HepG2 (cell line): Measurements from ENCODE around the gene OBSL1. TPM values are rescaled to one million over a fixed set of nuclear protein-coding genes. Genes with fewer than 3 reads are reported as not detected.
A peak's percentile ranks its signal among the peaks of the same experiment; 100 is the strongest.

ENCODE experiments used
- ATAC-seq: fragments of 200-7000 bp; cut with Tn5 transposase; 3 replicates; pipeline ENCODE4 v1.9.1; 2020; ENCODE audit warnings: mild to moderate bottlenecking, moderate library complexity
- BruUV-seq: library from RNA; stranded (reverse); fragments of 400-500 nt; replicated peaks from 2 replicates; lab custom pipeline; 2021; lab: Mats Ljungman, UMichigan
- CTCF ChIA-PET: fragments of 300-600 bp; formaldehyde crosslinking; extraction: SDS; loops from one replicate; lab custom pipeline; 2021; ENCODE audit warnings: low total read pairs, inconsistent platforms, low intra/inter-chr PET ratio; lab: Yijun Ruan, JAX
- POLR2A ChIA-PET: fragments of 350-600 bp; sonication (Branson Sonifier 250); formaldehyde crosslinking; loops from one replicate; lab custom pipeline; 2020; ENCODE audit warnings: antibody characterized with exemption, inconsistent platforms; lab: Yijun Ruan, JAX
- DNase-seq: peaks from one replicate; pipeline ENCODE4 v3.0.0-alpha.2; 2015; ENCODE audit warnings: low spot score
- FAIRE-seq: peaks from 3 replicates; lab custom pipeline; 2011; peaks lifted over from hg19 to GRCh38; lab: Jason Lieb, UNC
- H2AFZ ChIP-seq: one replicate; pipeline ENCODE4 v1.6.1; 2011; ENCODE audit warnings: low read length, inconsistent platforms
- H3K27ac ChIP-seq: fragments of 300-600 bp; 3 replicates; pipeline ENCODE4 v1.8.0; 2011; ENCODE audit warnings: mixed run types, mild to moderate bottlenecking, mixed read lengths, low read length, inconsistent platforms; ENCODE audit not compliant: insufficient read depth; ENCODE audit errors: extremely low read length
- H3K27me3 ChIP-seq, 2 experiments: fragments of 200-600 bp in 1 of 2; 2 replicates in 1 of 2; 3 replicates in 1 of 2; pipeline versions ENCODE4 v1.6.0 to v1.8.0; 2011; ENCODE audit warnings: low read length in 2 of 2, mild to moderate bottlenecking in 2 of 2, moderate library complexity in 2 of 2, inconsistent platforms in 1 of 2; ENCODE audit not compliant: insufficient read depth in 2 of 2, control insufficient read depth in 1 of 2
- H3K36me3 ChIP-seq, 2 experiments: fragments of 200-600 bp in 1 of 2; replicated peaks in 1 of 2; 2 replicates in 1 of 2; 3 replicates in 1 of 2; pipeline versions ENCODE4 v1.5.1 to v1.8.0; 2011; ENCODE audit warnings: low read length in 2 of 2, inconsistent platforms in 1 of 2; ENCODE audit not compliant: insufficient read depth in 2 of 2, control insufficient read depth in 1 of 2
- H3K4me1 ChIP-seq: 2 replicates; pipeline ENCODE4 v1.5.1; 2012; ENCODE audit warnings: low read length, inconsistent platforms; ENCODE audit not compliant: insufficient read depth
- H3K4me2 ChIP-seq: 2 replicates; pipeline ENCODE4 v1.6.0; 2011; ENCODE audit warnings: low read depth, low read length, inconsistent platforms
- H3K4me3 ChIP-seq, 3 experiments: fragments of 200-600 bp in 1 of 3; sonication (generic), shearing (Covaris generic) in 1 of 3; replicated peaks in 1 of 3; 2 replicates each; pipeline ENCODE4 v1.5.1; 2011 to 2016; ENCODE audit warnings: low read length in 3 of 3, inconsistent platforms in 2 of 3, low read depth in 2 of 3, mild to moderate bottlenecking in 2 of 3, control low read depth in 1 of 3, mixed read lengths in 1 of 3; ENCODE audit not compliant: insufficient read depth in 1 of 3
- H3K79me2 ChIP-seq: one replicate; pipeline ENCODE4 v1.6.1; 2011; ENCODE audit warnings: low read length, inconsistent platforms; ENCODE audit not compliant: insufficient read depth
- H3K9ac ChIP-seq: 2 replicates; pipeline ENCODE4 v1.6.0; 2011; ENCODE audit warnings: mild to moderate bottlenecking, low read depth, low read length, inconsistent platforms; ENCODE audit not compliant: insufficient read depth
- H3K9me3 ChIP-seq: 2 replicates; pipeline ENCODE4 v1.5.1; 2012; ENCODE audit warnings: mild to moderate bottlenecking, low read length
- H4K20me1 ChIP-seq: 2 replicates; pipeline ENCODE4 v1.6.0; 2011; ENCODE audit warnings: inconsistent platforms, mild to moderate bottlenecking, low read length, moderate library complexity; ENCODE audit not compliant: insufficient read depth
- CTCF ChIP-seq: sonication (generic); formaldehyde crosslinking; IDR thresholded peaks from 2 replicates; pipeline ENCODE4 v1.5.0; 2020; ENCODE audit warnings: mild to moderate bottlenecking, missing genetic modification reagents, moderate library complexity
- EZH2 ChIP-seq: conservative IDR thresholded peaks from 2 replicates; pipeline ENCODE4 v1.6.1; 2012; ENCODE audit warnings: mild to moderate bottlenecking, low read depth, low read length, moderate library complexity
- FIP1L1 ChIP-seq: fragments of 200-400 bp; formaldehyde crosslinking; IDR thresholded peaks from 2 replicates; pipeline ENCODE4 v1.6.1; 2018; ENCODE audit warnings: low read depth, mild to moderate bottlenecking, low read length, moderate library complexity, borderline replicate concordance; ENCODE audit not compliant: insufficient read depth
- FOSL2 ChIP-seq: sonication (generic); formaldehyde crosslinking; IDR thresholded peaks from 2 replicates; pipeline ENCODE4 v1.4.0; 2020; ENCODE audit warnings: missing genetic modification reagents
- KLF11 ChIP-seq: IDR thresholded peaks from 2 replicates; pipeline ENCODE4 v1.6.1; 2016; ENCODE audit warnings: missing compliant biosample characterization
- ZNF616 ChIP-seq: sonication (generic); formaldehyde crosslinking; IDR thresholded peaks from 2 replicates; pipeline ENCODE4 v1.5.0; 2020; ENCODE audit warnings: low read depth, mild to moderate bottlenecking, missing genetic modification reagents
- WGBS: methylation state at CpG from one replicate; pipeline ENCODE4 v1.1.6; 2017; ENCODE audit warnings: low lambda C conversion rate; 5-methylcytosine and 5-hydroxymethylcytosine counted together
- in situ Hi-C: cut with HindIII; loops from 2 replicates; pipeline ENCODE4 v1.10.0; 2017; ENCODE audit warnings: low pct_unique_long_range_greater_than_20kb; ENCODE audit not compliant: extremely low pct_ligation_motif_present
- intact Hi-C: fragments of 100-400 bp; cut with micrococcal nuclease; formaldehyde crosslinking; loops from one replicate; pipeline ENCODE4 v1.10.0; 2022; ENCODE audit not compliant: unreplicated experiment
- polyA plus RNA-seq, 8 experiments: library from polyadenylated mRNA; depleted of rRNA in 3 of 8; stranded (reverse) in 7 of 8; unstranded in 1 of 8; fragments of >200 nt; fragmentation: Illumina TruSeq in 4 of 8; extraction: Trizol in 4 of 8; gene quantifications; 2 replicates each; pipeline versions ENCODE4 v1.2.1 to v1.2.3, GENCODE V29; 2011 to 2016; ENCODE audit warnings: low read depth in 4 of 8, missing spikeins in 1 of 8, mixed read lengths in 1 of 8; ENCODE audit not compliant: insufficient read depth in 1 of 8
- total RNA-seq, 5 experiments: library from RNA; depleted of rRNA; stranded (reverse); fragments of >200 nt; fragmentation: Illumina TruSeq; extraction: Trizol; gene quantifications; 2 replicates each; pipeline ENCODE4 v1.2.3, GENCODE V29; 2016; ENCODE audit warnings: low read depth in 1 of 5

The OBSL1 gene
- total and polyA plus RNA-seq, 2 of the 13 experiments (the other 11 are each of a cell fraction or from before 2014, with no cell fraction given) = 86.7 to 218 TPM

GRCh38 chr2:219523031-219523671 lies 48.2 kb downstream of the OBSL1 start:
- no peak for ATAC-seq
- 34% methylated on average over 22 of the region's 24 CpGs for WGBS
- H3K36me3 ChIP-seq = no peaks in the 10 kb centered on the region
- H3K9me3 ChIP-seq = no peaks in the 10 kb centered on the region
- H3K27me3 ChIP-seq = peaks cover 28 to 96% of the 10 kb centered on the region in 2 experiments
- FAIRE-seq = no peak
- no TSS peak for BruUV-seq
- POLR2A ChIA-PET = no interaction called here
- CTCF ChIA-PET = interaction anchor here (1.1 to 1.7 kb wide), 2 partner anchors 28 to 30 kb away, joined by 3 to 4 read pairs; a partner anchor contains a TSS
- H3K4me3 ChIP-seq = no peak overlapping the region; a peak in 1 of 6 replicates
- DNase-seq = no peak
- TF ChIP-seq EZH2 (peak; percentile 95), FIP1L1 (no peak), KLF11 (no peak)
- no peaks in the 10 kb centered on the region for H3K79me2 ChIP-seq
- H3K27ac ChIP-seq = no peak overlapping the region
- H3K4me1 ChIP-seq = peaks cover 37% of the 10 kb centered on the region
- in situ Hi-C loops = loop anchor here (10.0 kb wide), 1 partner anchor 48 kb away; no protein-coding TSS in a partner anchor
- no peak overlapping the region for H2AFZ ChIP-seq
- H3K9ac ChIP-seq = no peak overlapping the region
- H3K4me2 ChIP-seq = peak overlapping the region; percentile 16; the same call in 1 of the 2 replicates
- no peaks in the 10 kb centered on the region for H4K20me1 ChIP-seq
- intact Hi-C loops = no loop called here

- ATAC-seq (peak; percentile 36), FAIRE-seq (no peak), DNase-seq (no peak)
- Histone ChIP-seq H3K79me2 (no peaks in the 10 kb centered on the region), H3K27ac (no peak overlapping the region), H3K4me3 (no peak overlapping the region; a peak in 1 of 6 replicates), H3K9me3 (no peaks in the 10 kb centered on the region), H3K27me3 (peaks cover 31 to 96% of the 10 kb centered on the region in 2 experiments), H4K20me1 (no peaks in the 10 kb centered on the region), H3K4me2 (peak overlapping the region; percentile 16; the same call in 1 of the 2 replicates), H3K36me3 (no peaks in the 10 kb centered on the region), H3K4me1 (peaks cover 40% of the 10 kb centered on the region), H2AFZ (no peak overlapping the region), H3K9ac (no peak overlapping the region)
- no TSS peak for BruUV-seq
- intact Hi-C loops = no loop called here
- in situ Hi-C loops = loop anchor here (10.0 kb wide), 1 partner anchor 48 kb away; no protein-coding TSS in a partner anchor
- ChIA-PET CTCF (interaction anchor here (1.1 to 2.1 kb wide), 3 partner anchors 12 to 30 kb away, joined by 3 to 5 read pairs (median 4); a partner anchor contains a TSS), POLR2A (interaction anchor here (0.6 to 0.9 kb wide), 2 partner anchors 8 to 24 kb away, joined by 4 to 5 read pairs; partner anchors contain the start of gene GMPPA)
- TF ChIP-seq CTCF = 0 out of 2 replicates have a peak, but pooled peaks have one; percentile 31
- TF ChIP-seq ZNF616 (CRISPR knock-in tag) = no peak
- 0 out of 2 replicates have a peak, but pooled peaks have one; percentile 8 for TF ChIP-seq FOSL2 (CRISPR knock-in tag)
- 5% methylated on average over 56 of the region's 70 CpGs for WGBS
Observed at GRCh38 chr2:219522111-219523030, 49.0 kb downstream of the OBSL1 start.
